Middle frontal gyrus (tissue), 1 donor: ENCODE data around the gene LAMA2.

ENCODE experiments used
- DNase-seq: peaks from one replicate; pipeline ENCODE4 v3.0.0-alpha.2; 2015; ENCODE audit warnings: low spot score; ENCODE audit errors: extremely low spot score

LAMA2 gene

DNA sequence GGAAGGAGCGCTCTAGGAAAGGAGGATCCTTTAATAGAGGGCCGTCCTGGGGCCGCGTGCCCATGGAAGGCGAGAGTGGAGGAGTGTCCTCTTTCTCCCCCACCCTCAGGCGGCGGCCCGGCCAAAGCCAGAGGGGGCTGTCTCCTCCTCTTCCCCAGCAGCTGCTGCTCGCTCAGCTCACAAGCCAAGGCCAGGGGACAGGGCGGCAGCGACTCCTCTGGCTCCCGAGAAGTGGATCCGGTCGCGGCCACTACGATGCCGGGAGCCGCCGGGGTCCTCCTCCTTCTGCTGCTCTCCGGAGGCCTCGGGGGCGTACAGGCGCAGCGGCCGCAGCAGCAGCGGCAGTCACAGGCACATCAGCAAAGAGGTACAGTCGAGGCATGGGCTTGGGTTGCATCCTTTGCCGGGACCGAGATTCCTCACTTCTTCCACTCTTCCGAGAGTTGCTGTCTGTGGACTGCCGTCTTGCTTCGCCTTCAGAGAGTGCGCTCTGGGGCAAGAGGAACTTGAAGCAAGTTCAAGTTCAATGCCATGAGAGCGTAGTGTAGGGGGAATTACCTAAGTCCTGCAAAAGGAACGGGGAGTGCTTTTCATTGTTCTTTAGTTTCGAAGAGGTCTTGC is at the start of gene LAMA2:
Gene LAMA2, plus strand, starts transcription at position 148 of the 621 bp plus-strand sequence. Its CDS starts 108 bp downstream, at position 256.
- DNase-seq = no peak

DNA sequence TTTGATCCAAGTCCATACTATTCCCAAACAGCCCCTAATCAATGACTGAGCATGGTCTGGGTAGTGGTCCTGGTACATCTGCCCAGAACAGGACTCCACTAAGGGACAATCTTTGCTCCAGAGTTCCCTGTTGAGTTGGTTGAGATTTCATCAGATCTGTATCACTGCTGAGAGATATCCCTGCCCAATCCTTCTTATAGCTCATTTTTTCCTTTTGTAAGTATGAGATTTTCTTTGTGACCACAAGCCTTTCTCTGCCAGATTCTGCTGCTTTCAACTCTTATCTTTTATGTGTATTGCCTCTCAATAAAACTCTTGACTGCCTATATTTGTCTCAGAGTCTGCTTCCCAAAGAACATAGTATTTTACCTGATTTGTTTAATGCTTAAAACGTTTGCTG is 46.2 kb upstream of the LAMA2 start:
- DNase-seq = no peak

- DNase-seq = no peak
Observed at GRCh38 chr6:128841518-128841917, 41.4 kb upstream of the LAMA2 start.

DNA sequence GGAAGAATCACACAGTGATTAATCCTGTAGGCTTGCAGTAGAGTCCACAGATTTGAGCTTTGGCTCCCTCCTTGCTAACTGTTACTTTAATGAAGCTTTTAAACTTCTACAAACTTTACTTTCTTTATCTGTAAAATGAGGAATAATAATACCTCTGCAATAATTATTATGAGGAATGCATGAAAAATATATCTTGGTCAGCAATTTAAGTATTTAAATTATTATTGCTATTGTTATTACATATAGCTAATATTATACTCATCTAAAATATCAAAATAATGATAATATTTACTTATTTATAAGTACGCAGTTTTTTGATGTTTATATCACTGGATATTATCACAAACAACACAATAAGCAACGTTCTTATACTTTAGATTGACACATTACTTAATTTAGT is 38.3 kb upstream of the LAMA2 start:
- DNase-seq = no peak

- DNase-seq = no peak
Observed at GRCh38 chr6:128847431-128848210, 35.3 kb upstream of the LAMA2 start.

DNA sequence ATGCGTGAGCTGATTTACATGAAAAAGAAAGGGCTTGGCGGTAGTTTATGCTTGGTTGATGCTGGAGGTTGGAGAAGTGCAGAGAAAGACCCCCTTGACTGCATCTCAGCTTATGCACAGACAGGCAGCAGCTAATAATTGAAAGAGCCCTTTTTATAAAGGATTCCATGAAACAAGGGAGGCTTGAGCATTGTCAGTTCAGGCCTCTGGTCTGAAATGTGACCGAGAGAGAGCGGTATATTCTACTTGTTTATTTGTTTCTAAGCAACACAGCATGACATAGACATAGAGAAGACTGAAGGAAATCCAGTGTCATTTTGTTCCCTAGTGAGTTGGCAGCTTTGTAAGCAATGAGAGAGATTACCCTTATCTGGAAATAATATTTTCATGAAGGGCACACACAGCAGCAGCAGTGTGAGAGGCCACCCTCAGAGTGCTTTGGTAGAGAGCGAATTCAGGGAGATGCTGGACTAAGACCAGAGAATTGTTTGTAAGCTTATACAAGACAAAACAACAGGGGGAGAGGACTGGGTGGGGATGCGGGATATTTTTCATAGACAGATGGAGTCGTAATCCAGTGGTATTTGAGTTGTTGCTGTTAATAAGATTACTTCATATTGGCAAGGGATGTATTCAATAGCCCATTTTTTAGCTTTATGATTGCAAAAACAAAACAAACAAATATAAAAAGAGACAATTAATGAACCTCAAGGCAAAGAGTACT is 34.6 kb upstream of the LAMA2 start:
- no peak for DNase-seq

DNA sequence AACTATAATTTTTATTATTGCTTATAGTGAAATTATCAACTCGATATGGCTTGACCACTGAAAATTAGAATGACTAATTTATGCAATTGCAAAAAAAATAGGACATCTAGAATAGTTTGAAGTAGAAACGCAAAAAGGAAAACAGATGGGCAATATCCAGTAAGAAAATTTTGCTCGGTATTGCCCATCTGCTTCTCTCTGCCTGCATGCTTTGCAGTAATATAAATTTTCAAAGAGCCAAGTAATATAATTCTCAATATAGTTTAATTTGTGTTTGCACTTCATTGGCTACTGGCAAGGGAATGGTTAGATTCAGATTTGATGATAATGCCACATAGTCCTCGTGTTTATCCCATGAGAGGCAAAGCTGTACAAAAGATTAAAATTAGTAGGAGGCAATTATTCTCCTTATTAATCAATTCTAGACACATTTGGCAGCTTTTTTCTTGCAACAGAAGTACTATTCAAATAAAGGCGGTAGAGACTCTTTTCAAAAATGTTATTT is 27.3 kb upstream of the LAMA2 start:
- no peak for DNase-seq

- no peak for DNase-seq
Observed at GRCh38 chr6:128857806-128858205, 25.1 kb upstream of the LAMA2 start.

DNA sequence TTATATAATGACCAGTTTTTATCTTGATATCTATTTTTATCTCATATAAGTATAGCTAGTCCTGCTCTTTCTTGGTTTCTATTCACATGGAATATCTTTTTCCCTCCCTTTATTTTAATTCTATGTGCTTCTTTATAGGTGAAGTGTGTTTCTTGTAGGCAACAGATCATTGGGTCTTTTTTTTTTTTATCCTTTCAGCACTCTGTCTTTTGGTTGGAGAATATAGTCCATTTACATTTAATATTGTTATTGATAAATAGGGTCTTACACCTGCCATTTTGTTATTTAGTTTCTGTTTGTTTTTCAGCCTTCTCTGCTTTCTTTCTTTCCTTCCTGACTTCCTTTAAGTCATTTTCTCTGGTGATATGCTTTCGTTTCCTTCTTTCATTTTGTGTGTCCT is 22.2 kb upstream of the LAMA2 start:
- no peak for DNase-seq

GRCh38 chr6:128863983-128864382 is 19.0 kb upstream of the LAMA2 start:
- DNase-seq = no peak

DNA sequence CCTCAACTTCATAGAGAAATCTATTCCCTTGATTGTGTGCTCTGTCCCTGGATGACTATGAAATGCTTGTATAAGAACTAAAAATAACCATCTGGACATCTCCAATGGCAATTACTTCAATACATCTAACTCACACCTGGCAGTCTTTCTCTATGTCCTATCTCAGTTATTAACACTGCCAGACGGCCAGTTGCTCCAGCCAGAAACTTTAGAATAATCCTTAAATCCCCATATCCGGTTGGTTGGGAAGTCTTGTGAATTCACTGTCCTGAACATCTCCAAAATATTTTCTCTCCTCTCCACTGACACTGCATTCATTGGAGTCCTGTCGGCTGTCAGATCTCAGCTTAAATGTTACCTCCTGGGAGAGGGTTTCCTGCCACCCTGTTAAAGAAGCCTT is 12.2 kb upstream of the LAMA2 start:
- DNase-seq = no peak

GRCh38 chr6:128874863-128875262 is 8.1 kb upstream of the LAMA2 start:
- DNase-seq = no peak

DNA sequence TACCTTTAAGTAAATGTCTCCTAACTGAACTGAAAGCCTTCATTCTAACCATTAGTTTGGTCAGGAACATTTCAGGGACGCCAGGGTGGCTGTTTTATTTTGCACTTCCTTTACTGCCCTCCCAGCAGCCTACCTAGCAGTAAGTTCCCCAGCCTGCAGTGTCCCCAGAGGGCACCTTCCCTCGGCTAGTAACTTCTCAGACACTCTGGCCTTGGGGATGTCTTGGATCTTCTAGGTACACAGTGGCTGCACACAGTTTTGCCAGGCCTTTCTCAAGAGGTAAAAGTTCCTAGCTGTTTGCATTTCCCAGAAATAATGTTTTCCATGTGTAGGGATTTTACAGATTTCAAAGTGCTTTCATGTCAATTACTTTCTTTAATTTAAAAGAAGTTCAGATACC is 378 bp upstream of the LAMA2 start:
- no peak for DNase-seq

GRCh38 chr6:128883906-128884305 is 968 bp downstream of the LAMA2 start:
- no peak for DNase-seq

DNA sequence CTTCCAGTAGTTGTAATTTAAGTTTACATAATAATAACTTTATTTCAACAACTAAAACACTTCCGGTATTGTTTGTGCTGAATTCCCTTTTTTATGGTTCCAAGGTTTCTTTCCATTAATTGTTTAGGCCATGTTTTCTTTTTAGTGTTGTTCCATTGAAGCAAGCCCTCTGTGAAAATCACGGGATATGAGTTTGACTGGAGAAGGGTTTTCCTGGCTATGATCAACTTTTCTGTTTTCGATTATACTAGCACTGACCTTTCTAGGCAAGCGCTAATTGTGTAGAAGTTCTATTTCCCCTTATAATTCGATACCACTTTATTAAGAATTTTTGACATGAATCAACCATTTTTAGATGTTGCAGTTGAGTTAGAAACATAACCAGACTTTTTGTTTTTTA is 2.4 kb downstream of the LAMA2 start:
- no peak for DNase-seq

- DNase-seq = no peak
Observed at GRCh38 chr6:128886706-128887105, 3.8 kb downstream of the LAMA2 start.

DNA sequence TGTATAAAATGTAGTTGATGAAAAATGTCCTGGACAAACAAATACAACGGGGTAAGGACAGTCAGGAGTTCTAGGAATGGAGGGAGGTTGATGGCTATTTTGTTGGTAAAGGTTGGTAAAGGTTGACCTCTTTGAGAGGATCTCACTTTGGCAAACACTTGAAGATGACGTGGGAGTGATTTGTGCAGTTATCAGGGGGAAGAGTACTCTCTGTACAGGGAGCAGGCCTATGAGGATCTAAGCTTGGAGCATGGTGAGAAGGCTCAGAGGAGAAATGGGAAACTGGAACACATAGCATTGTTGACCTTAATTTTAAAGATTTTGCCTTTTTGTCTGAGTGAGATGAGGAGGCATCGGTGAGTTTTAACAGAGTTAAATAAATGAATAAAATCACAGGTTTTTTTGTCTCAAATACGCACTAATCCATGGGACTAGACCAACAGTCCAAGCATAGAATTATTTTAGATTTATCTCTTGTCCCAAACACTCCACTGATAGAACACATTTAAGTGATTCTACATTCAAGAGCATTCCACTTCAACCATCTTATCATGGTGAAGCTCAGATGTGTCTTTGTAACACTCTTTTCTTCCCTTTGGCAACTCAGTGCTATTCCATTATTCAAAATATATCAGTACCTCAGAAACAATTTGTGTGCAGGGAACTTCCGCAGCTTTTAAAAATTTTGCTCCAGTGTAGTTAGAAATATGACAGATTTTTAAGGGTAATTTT is 5.7 kb downstream of the LAMA2 start:
- DNase-seq = no peak

DNA sequence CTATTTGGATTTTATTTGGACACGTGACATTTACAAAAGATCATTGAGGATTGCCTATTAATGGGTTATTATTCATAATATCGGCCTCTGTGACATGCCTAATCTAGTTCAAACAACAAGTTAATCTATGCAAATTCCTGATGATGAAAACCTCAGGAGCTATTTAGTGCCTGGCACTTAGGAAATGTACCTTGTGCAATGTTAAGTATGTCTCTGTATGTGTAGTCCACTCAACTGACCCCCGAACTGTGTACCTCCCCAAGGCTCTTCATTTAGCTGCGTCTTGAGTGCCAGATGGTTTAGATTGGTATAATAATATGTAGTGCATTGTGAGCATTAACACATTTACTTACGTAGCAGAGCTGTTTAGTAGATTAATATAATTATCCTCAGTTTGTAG is 6.9 kb downstream of the LAMA2 start:
- no peak for DNase-seq

GRCh38 chr6:128892079-128892478 is 9.1 kb downstream of the LAMA2 start:
- DNase-seq = no peak

DNA sequence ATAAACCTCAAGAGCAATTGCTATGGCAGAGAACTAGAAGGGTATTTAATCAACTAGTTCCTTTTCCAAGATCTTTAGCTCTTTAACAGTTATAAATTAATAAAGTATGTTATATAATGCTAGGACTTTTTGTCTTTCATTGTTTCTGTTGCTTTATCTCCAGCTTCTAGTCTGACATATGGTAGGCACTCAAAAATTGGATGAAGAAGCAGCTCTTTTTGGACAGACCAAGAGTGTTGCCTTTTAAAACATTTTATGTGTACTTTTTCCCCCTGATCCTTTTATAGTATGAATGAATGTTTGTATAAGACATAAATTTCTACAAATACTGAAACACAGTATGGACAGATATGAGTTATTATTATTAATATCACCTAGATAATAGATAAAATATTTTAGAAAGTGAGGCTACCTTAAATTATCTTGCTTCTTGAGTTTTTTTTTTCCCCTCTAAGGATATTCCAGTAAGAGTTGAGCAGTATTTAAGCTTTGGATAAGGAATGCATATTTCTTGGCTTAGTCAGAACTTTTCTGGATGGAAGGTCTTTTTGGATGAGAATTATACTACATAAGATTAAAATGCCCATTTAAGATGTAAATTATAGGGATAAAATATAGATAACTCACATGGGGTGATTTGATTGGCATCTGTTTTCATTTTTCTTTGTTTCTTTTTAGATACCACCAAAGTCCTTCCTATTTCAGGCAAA is 16.6 kb downstream of the LAMA2 start:
- no peak for DNase-seq

GRCh38 chr6:128903715-128904114 is 20.8 kb downstream of the LAMA2 start:
- DNase-seq = no peak
